WERI-Rb-1 (cell line): ENCODE data around the gene NFYC.

Source experiments
- DNase-seq: peaks from one replicate; pipeline ENCODE4 v3.0.0-alpha.2; 2020
- H3K27ac ChIP-seq: fragments of 250-450 bp; sonication (Bioruptor Pico); 2 replicates; pipeline ENCODE4 v1.5.1; 2020; ENCODE audit warnings: mild to moderate bottlenecking, moderate library complexity
- H3K27me3 ChIP-seq: fragments of 250-450 bp; sonication (Bioruptor Pico); 2 replicates; pipeline ENCODE4 v1.5.1; 2021; ENCODE audit warnings: mild to moderate bottlenecking, low read depth, moderate library complexity; ENCODE audit not compliant: insufficient read depth, severe bottlenecking
- H3K36me3 ChIP-seq: fragments of 250-450 bp; sonication (Bioruptor Pico); 2 replicates; pipeline ENCODE4 v1.5.1; 2020; ENCODE audit warnings: mild to moderate bottlenecking, moderate library complexity
- H3K4me3 ChIP-seq: 2 replicates; pipeline ENCODE4 v1.5.1; 2011; ENCODE audit warnings: low read depth, mild to moderate bottlenecking, control low read depth, low read length
- H3K9me3 ChIP-seq: fragments of 250-450 bp; sonication (Bioruptor Pico); 2 replicates; pipeline ENCODE4 v1.5.1; 2021; ENCODE audit warnings: mild to moderate bottlenecking, moderate library complexity; ENCODE audit not compliant: severe bottlenecking
- CTCF ChIP-seq: IDR thresholded peaks from 2 replicates; pipeline ENCODE4 v1.5.1; 2011; ENCODE audit warnings: low read depth, mild to moderate bottlenecking, control low read depth, inconsistent platforms, low read length

Gene NFYC

GRCh38 chr1:40806731-40807695, 115.5 kb downstream of the NFYC start:
- H3K27ac ChIP-seq: no peak overlapping the region
- H3K9me3 ChIP-seq: no peaks in the 10 kb centered on the region
- DNase-seq: no peak
- no peaks in the 10 kb centered on the region for H3K27me3 ChIP-seq
- H3K36me3 ChIP-seq: no peaks in the 10 kb centered on the region
- no peak for TF ChIP-seq CTCF
- H3K4me3 ChIP-seq: no peak overlapping the region

- DNase-seq: no peak
Observed at GRCh38 chr1:40808002-40808401, 116.5 kb downstream of the NFYC start.

GRCh38 chr1:40808444-40808843, 116.9 kb downstream of the NFYC start:
- Histone ChIP-seq H3K4me3 (no peak overlapping the region), H3K27ac (no peak overlapping the region), H3K9me3 (no peaks in the 10 kb centered on the region), H3K36me3 (no peaks in the 10 kb centered on the region), H3K27me3 (no peaks in the 10 kb centered on the region)
- no peak for DNase-seq
- no peak for TF ChIP-seq CTCF

More at GRCh38 chr1:40808002-40808401, 116.5 kb downstream of the NFYC start:
- Histone ChIP-seq H3K4me3 (no peak overlapping the region), H3K36me3 (no peaks in the 10 kb centered on the region), H3K27me3 (no peaks in the 10 kb centered on the region), H3K9me3 (no peaks in the 10 kb centered on the region), H3K27ac (no peak overlapping the region)
- TF ChIP-seq CTCF: no peak

GRCh38 chr1:40808909-40809308, 117.4 kb downstream of the NFYC start:
- DNase-seq: no peak
- Histone ChIP-seq H3K27ac (no peak overlapping the region), H3K36me3 (no peaks in the 10 kb centered on the region), H3K4me3 (no peak overlapping the region), H3K9me3 (no peaks in the 10 kb centered on the region), H3K27me3 (no peaks in the 10 kb centered on the region)
- TF ChIP-seq CTCF: no peak

- Histone ChIP-seq H3K36me3 (no peaks in the 10 kb centered on the region), H3K27ac (no peak overlapping the region), H3K4me3 (no peak overlapping the region), H3K9me3 (no peaks in the 10 kb centered on the region), H3K27me3 (no peaks in the 10 kb centered on the region)
- no peak for DNase-seq
- no peak for TF ChIP-seq CTCF
Observed at GRCh38 chr1:40810927-40811326, 119.4 kb downstream of the NFYC start.
